Fibroblast of the aortic adventitia (primary cell): ENCODE measurements around the gene BAIAP2L1. TPM values are rescaled to one million over a fixed set of nuclear protein-coding genes. Genes with fewer than 3 reads are reported as not detected.
"Not testable (repeated sequence)": the region's sequence is repeated elsewhere in the genome, so short reads cannot be mapped to it uniquely, and the experiment has no call there.

Experiments used
- DNase-seq: peaks from one replicate; pipeline ENCODE4 v3.0.0-alpha.2; 2010; ENCODE audit warnings: low read depth
- H3K4me3 ChIP-seq: 2 replicates; pipeline ENCODE4 v1.5.1; 2011; ENCODE audit warnings: low read depth, mild to moderate bottlenecking, control low read depth, low read length, moderate library complexity
- total RNA-seq: library from RNA; depleted of rRNA; stranded (reverse); fragments of >200 nt; gene quantifications from 2 replicates; pipeline ENCODE4 v1.2.3, GENCODE V29; 2012; ENCODE audit warnings: low replicate concordance
- TF ChIP-seq, protein P1 (sequence below): IDR thresholded peaks from 2 replicates; pipeline ENCODE4 v1.5.1; 2011; ENCODE audit warnings: mild to moderate bottlenecking, low read length, control low read depth, inconsistent platforms; ENCODE audit not compliant: insufficient read depth

The BAIAP2L1 gene
- total RNA-seq, 1 donor = 2.8 TPM

DNA sequence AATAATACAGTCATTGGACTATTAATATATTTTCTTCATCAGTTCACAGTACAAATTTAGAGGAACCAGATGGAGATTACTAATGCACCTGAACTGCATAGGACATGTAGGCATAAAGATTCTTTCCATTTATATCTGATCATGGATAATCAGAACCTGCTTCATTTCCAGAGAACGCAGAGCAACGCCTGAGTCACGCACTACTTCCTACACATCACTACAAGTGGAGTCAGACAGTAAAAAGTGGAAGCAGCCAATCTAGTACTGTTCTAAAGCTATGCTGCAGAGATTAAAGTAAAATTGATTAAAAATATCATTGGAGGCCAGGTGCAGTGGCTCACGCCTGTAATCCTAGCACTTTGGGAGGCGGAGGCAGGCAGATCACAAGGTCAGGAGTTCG is 76.1 kb downstream of the BAIAP2L1 start:
- TF ChIP-seq, protein P1, sequence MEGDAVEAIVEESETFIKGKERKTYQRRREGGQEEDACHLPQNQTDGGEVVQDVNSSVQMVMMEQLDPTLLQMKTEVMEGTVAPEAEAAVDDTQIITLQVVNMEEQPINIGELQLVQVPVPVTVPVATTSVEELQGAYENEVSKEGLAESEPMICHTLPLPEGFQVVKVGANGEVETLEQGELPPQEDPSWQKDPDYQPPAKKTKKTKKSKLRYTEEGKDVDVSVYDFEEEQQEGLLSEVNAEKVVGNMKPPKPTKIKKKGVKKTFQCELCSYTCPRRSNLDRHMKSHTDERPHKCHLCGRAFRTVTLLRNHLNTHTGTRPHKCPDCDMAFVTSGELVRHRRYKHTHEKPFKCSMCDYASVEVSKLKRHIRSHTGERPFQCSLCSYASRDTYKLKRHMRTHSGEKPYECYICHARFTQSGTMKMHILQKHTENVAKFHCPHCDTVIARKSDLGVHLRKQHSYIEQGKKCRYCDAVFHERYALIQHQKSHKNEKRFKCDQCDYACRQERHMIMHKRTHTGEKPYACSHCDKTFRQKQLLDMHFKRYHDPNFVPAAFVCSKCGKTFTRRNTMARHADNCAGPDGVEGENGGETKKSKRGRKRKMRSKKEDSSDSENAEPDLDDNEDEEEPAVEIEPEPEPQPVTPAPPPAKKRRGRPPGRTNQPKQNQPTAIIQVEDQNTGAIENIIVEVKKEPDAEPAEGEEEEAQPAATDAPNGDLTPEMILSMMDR = no peak
- no peak overlapping the region for H3K4me3 ChIP-seq
- DNase-seq = no peak

DNA sequence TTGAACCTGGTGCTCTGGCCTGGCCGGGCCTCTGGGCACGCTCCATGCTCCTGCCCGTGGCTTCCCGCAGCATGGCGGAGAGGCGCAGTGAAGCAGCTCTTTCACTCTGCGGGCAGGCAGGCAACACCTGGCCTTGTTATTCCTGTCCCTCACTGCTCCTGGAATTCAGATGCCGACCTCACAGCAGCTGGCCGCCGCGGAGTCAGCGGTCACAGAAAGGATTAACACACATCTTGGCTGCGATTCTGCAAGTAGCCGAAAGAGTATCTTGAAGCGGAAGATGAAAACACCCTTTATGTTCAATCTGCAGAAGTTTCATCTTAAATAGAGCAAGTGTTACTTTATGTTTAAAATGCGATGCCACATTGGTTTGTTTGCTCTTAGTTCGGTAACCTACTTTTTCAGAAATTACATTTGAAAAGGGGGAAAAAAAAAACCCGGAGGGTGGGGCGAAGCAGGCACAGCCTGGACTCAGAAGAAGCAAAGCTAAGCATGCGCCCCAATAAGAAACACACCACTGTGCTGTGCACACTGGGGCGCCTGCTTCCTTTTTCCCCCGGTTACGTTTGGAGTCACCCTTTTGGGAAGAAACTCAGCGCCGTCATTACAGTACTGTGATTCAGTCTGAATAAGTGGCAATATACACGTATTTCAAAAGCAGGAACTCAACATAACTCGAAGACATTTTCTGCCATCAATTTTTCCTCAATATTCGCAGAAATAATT is 77.1 kb downstream of the BAIAP2L1 start:
- no peak overlapping the region for H3K4me3 ChIP-seq
- peak; percentile 18 for DNase-seq
- TF ChIP-seq, protein P1 = no peak

DNA sequence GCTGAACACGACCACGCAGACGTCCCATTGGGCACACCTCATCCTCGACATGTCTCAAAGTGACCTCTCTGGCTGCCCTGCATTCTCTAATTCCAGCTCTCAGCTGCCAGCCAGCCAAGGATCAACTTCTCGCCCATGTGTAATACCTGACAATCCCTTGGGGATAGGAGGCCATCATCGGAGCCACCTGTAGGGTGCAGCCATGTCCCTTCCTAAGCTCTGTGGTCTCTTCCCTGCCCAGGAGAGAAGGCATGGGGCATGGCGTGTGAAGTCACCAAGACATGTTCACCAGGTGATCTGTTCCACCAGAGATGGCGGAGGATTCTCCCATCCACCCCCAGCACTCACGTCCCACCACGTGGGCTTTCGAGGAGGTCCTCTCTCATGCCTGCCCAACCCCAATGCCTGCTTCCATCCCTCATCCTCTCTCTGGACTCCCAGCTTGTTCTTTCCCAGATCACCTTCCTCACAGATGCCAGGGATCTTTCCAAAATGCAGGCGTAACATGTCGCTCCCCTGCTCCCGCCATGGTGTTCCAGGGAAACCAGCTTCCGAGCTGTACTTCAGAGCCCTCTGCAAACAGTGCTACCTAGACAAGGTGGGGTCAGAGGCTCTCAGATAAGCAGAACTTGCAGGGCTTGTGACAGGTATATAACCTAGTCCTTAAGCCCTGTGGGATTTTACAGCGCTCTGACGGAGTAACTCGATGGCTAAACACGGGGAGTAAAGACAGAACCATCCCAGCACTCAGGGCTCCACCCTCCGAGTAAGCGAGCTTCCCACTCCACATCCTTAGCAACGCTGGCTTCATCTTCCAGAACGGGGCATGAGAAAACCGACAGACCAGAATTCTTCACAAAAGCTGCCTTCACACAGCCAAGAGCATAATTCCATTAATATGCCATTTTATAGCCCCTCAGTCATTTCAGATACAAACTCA is 78.3 kb downstream of the BAIAP2L1 start:
- TF ChIP-seq, protein P1 = no peak
- no peak overlapping the region for H3K4me3 ChIP-seq
- no peak for DNase-seq

DNA sequence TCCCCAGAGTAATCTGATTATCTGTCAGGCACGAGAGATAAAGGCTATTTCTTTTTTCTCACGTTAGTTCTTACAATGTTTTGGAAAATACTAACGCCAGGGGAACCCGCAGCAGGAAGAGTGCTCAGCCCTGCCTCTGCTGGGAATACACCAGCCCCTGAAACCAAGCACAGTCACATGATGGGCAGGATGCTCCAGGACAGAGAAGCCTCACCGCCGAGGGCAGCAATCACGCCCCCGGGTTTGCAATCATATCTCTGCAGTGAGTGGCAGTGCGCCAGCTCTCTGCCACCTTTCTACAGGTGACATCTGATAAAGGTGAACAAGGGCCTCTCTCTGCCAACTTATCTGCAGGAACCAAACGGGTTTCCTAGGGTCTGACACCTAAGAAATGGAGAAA is 79.6 kb downstream of the BAIAP2L1 start:
- TF ChIP-seq, protein P1 = no peak
- DNase-seq = no peak
- H3K4me3 ChIP-seq = no peak overlapping the region

DNA sequence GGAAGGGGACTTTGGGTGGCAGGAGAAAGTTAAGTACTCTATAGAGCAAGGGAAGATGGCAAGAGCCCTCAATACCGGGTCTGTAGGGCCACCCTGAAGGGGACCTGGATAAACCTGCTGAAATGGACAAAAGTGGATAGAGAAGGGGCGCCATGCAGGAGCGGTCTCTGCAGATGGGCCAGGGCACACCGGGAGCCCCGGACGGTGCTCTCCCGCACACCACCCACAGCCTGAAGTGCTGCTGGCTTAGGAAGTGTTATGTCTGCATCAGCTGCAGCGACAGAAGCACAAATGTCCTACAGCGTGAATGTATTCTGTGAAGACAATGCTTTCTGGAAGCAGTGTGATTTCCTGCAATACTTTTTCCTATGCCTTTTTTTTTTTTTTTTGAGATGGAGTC is 81.7 kb downstream of the BAIAP2L1 start:
- DNase-seq = no peak
- H3K4me3 ChIP-seq = no peak overlapping the region
- TF ChIP-seq, protein P1 = no peak

DNA sequence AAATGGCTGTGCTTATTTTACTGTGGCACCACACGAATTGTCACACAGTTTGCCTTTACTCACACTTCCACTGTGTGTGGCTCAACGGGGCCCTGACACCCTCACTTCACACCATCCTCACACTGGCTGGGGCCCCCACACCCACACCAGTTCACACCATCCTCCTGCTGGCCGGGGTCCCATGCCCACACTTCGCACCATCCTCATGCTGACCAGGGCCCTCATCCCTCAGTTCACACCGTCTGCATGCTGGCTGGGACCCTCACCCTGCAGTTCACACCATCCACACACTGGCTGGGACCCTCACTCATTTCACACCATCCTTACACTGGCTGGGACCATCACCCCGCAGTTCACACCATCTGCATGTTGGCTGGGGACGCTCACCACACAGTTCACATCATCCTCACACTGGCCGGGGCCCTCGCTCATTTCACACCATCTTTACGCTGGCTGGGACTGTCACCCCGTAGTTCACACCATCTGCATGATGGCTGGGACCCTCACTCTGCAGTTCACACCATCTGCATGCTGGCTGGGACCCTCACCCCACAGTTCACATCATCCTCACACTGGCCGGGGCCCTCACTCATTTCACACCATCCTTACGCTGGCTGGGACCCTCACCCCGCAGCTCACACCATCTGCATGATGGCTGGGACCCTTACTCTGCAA is 83.4 kb downstream of the BAIAP2L1 start:
- H3K4me3 ChIP-seq = no peak overlapping the region
- DNase-seq = no peak
- TF ChIP-seq, protein P1 = no peak

DNA sequence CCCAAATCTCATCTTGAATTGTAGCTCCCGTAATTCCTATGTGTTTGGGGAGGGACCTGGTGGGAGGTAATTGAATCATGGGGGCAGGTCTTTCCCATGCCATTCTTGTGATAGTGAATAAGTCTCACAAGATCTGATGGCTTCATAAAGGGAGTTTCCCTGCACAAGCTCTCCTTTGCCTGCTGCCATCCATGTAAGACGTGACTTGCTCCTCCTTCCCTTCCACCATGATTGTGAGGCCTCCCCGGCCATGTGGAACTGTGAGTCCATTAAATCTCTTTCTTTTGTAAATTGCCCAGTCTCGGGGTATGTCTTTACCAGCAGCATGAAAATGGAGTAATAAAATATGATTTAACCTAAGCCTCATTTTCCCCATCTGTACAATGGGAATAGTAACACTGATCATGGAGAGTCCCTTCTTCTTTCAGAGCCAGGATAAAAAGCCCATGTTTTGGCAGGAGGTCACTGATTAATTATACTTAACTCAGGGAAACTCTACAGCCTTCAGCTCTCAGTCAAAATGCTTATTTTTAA is 84.8 kb downstream of the BAIAP2L1 start:
- not testable (repeated sequence) for DNase-seq, H3K4me3 ChIP-seq
